ENCODE results near the gene SH3YL1.

- TF ChIP-seq EZH2 (IDR thresholded peaks at IDR 0.05; ENCODE audit: low read length) (no peak), CTCF (optimal IDR thresholded peaks at IDR 0.05 in 1 of 3, IDR thresholded peaks at IDR 0.05 in 1 of 3, conservative IDR thresholded peaks at IDR 0.05 in 1 of 3; ENCODE audit: extremely low read depth in 1 of 3, insufficient read depth in 2 of 3, low read length in 3 of 3) (no peak)
Measured at GRCh38 chr2:252001-252602, 11.7 kb downstream of the SH3YL1 start.
